ENCODE results near the gene MARCHF9.
A peak's percentile ranks its signal among the peaks of the same experiment; 100 is the strongest.
"Not testable (repeated sequence)": the region's sequence is repeated elsewhere in the genome, so short reads cannot be mapped to it uniquely, and the experiment has no call there.

Gene MARCHF9

DNA sequence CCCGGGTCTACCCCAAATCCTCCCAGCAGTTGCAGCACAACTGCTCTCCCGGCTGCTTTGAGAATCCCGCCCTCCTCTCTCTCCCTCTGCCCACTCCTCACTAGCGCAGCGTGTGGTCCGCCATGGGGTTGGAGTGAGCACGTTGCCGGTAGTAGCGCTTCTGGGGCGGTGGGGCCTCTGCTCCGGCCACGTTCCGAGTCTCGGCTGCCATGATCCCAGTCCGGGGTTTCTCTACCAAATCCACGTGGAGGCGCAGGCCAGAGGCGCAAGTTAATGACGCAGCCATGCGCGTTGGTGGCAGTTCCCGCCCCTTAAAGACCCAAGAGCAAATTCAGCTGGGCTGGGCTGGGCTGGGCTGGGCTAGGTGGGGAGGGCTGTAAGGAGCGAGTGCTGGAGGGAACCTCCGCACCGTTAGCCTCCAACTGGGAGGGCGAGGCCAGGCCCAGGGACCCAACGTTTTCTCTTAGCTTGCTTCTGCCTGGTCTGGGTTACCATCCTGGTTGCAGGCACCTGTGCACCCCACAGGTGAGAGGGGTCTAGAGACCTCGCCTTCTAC lies 17.0 kb downstream of the MARCHF9 start, which contains the start of gene METTL1:
Gene METTL1, minus strand, starts transcription at position 233 of the 556 bp plus-strand sequence. Its CDS starts 22 bp downstream, at position 211.
- no peak for TF ChIP-seq CTCF (IDR thresholded peaks at IDR 0.05; ENCODE audit: control insufficient read depth, insufficient read depth, low read depth, low read length, missing control alignments)
- DNase-seq (ENCODE audit: low read depth) = peak; percentile 81
- H3K4me3 ChIP-seq (ENCODE audit: control insufficient read depth, low read depth, low read length) = peak within 1 kb of the TSS; percentile 98

DNA sequence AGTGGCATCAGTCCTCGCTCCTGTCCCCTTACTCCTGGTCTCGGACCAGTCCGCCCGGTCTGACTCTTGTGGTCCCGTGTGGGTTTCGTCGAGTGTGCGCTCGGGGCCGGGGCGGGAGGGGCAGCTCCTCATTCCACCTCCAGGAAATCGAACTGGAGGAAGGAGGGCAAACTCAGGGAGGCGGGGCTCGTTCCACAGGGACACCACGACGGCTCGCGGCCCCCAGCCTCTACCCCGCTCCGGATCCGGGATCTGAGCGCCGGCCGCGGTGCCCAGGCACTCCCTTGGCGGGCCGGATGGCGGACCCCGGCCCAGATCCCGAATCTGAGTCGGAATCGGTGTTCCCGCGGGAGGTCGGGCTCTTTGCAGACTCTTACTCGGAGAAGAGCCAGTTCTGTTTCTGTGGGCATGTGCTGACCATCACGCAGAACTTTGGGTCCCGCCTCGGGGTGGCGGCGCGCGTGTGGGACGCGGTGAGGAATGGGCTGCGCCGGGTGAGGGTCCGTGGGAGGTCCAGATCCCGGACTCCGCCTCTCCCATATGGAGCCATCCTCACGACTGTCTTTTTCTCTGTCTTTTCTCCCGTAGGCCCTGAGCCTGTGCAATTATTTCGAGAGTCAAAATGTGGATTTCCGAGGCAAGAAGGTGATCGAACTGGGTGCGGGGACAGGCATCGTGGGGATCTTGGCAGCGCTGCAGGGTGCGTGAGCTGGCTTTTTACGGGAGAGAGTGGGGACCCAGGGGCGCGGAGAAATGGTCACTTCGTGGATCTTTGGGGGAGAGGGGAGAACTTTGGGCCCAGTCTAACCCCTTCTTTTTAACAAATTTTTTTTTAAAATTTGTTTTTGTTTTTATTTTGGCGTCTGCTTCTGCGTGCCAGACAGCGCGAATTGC lies 17.8 kb downstream of the MARCHF9 start, which contains the start of gene EEF1AKMT3:
Gene EEF1AKMT3, plus strand, starts transcription at position 186 of the 894 bp plus-strand sequence. Its CDS starts 111 bp downstream, at position 297.
- no peak for TF ChIP-seq CTCF (IDR thresholded peaks at IDR 0.05; ENCODE audit: control insufficient read depth, insufficient read depth, low read depth, low read length, missing control alignments)
- peak within 1 kb of the TSS; percentile 98 for H3K4me3 ChIP-seq (ENCODE audit: control insufficient read depth, low read depth, low read length)
- no peak for DNase-seq (ENCODE audit: low read depth)

DNA sequence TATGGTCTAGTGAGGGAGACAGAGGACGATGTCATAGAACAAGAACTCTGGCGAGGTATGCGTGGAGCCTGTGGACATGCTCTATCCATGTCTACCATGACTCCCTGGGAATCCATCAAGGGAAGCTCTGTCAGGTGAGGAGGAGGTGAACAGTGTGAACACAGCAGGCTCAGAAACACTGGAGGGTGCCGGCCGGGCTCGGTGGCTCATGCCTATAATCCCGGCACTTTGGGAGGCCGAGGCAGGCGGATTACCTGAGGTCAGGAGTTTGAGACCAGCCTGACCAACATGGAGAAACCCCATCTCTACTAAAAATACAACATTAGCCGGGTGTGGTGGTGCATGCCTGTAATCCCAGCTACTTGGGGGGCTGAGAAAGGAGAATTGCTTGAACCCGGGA lies 19.7 kb downstream of the MARCHF9 start:
- not testable (repeated sequence) for H3K4me3 ChIP-seq (ENCODE audit: control insufficient read depth, low read depth, low read length); DNase-seq (ENCODE audit: low read depth)

- no peak overlapping the region for H3K4me3 ChIP-seq (ENCODE audit: control insufficient read depth, low read depth, low read length)
- DNase-seq (ENCODE audit: low read depth) = no peak
- TF ChIP-seq CTCF (IDR thresholded peaks at IDR 0.05; ENCODE audit: control insufficient read depth, insufficient read depth, low read depth, low read length, missing control alignments) = no peak
Measured at GRCh38 chr12:57775044-57775443, 20.1 kb downstream of the MARCHF9 start.

- TF ChIP-seq CTCF (IDR thresholded peaks at IDR 0.05; ENCODE audit: control insufficient read depth, insufficient read depth, low read depth, low read length, missing control alignments) = no peak
- no peak for DNase-seq (ENCODE audit: low read depth)
- no peak overlapping the region for H3K4me3 ChIP-seq (ENCODE audit: control insufficient read depth, low read depth, low read length)
Measured at GRCh38 chr12:57775563-57776246, 20.8 kb downstream of the MARCHF9 start.

GRCh38 chr12:57776247-57776587 lies 21.3 kb downstream of the MARCHF9 start:
- no peak for TF ChIP-seq CTCF (IDR thresholded peaks at IDR 0.05; ENCODE audit: control insufficient read depth, insufficient read depth, low read depth, low read length, missing control alignments)
- no peak overlapping the region for H3K4me3 ChIP-seq (ENCODE audit: control insufficient read depth, low read depth, low read length)
- no peak for DNase-seq (ENCODE audit: low read depth)

GRCh38 chr12:57777367-57777766 lies 22.5 kb downstream of the MARCHF9 start:
- H3K4me3 ChIP-seq (ENCODE audit: control insufficient read depth, low read depth, low read length) = no peak overlapping the region
- no peak for TF ChIP-seq CTCF (IDR thresholded peaks at IDR 0.05; ENCODE audit: control insufficient read depth, insufficient read depth, low read depth, low read length, missing control alignments)
- no peak for DNase-seq (ENCODE audit: low read depth)
